GM12892 (cell line): ENCODE measurements around the gene VEPH1.

Experiments used
- POLR2AphosphoS5 ChIP-seq: IDR thresholded peaks from 2 replicates; pipeline ENCODE4 v1.6.1; 2011; ENCODE audit warnings: low read depth, low read length, control low read depth
- TAF1 ChIP-seq: IDR thresholded peaks from 2 replicates; pipeline ENCODE4 v1.6.1; 2011; ENCODE audit warnings: low read depth, mild to moderate bottlenecking, control low read depth, low read length, borderline replicate concordance

- TF ChIP-seq TAF1, result no peak
- no peak for TF ChIP-seq POLR2AphosphoS5
Measured at GRCh38 chr3:157467200-157467599, 36.0 kb downstream of the VEPH1 start.
